ENCODE data around the gene EVI5. TPM values are rescaled to one million over a fixed set of nuclear protein-coding genes. Genes with fewer than 3 reads are reported as not detected.
"Not testable (repeated sequence)": the region's sequence is repeated elsewhere in the genome, so short reads cannot be mapped to it uniquely, and the experiment has no call there.

Gene EVI5
- total RNA-seq, 1 donor from 2014 or later, result 29.7 TPM

- no peak overlapping the region for H3K4me3 ChIP-seq
- peaks cover 0 to 4% of the 10 kb centered on the region in 2 donors for H3K36me3 ChIP-seq
- H3K27ac ChIP-seq, result no peak overlapping the region
- intact Hi-C loops (cut with DNase I), result no loop called here
- no peak for DNase-seq (ENCODE audit: extremely low spot score in 2 of 2)
- TF ChIP-seq CTCF (IDR thresholded peaks at IDR 0.05), result no peak
- TF ChIP-seq POLR2AphosphoS5 (IDR thresholded peaks at IDR 0.05; ENCODE audit: insufficient read depth in 1 of 2, low read depth in 1 of 2), result no peak
- no peak for TF ChIP-seq POLR2A (IDR thresholded peaks at IDR 0.05)
- H3K27me3 ChIP-seq, result no peaks in the 10 kb centered on the region
- no peaks in the 10 kb centered on the region for H3K4me1 ChIP-seq
- H3K9me3 ChIP-seq, result no peaks in the 10 kb centered on the region
These were observed 45.0 kb downstream of the EVI5 start for GRCh38 chr1:92739669-92740524.

DNA sequence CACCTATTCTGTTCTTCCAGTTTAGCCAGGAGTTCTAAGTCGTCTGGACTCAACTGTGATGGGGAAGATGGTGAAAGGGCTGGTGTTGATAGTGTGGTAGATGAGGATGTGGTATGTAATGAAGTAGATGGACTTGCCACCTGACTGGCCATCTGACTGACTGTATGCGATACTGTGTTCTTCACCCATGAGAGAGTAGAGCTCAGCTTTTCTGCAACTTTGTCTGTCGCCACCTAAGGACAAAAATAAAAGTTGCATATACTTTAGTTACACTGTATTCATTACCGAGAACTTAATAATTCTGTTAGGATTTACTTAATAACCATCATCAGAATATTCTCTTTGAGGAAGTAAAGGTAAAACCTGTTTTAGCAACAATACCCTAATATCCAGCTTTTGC lies 48.5 kb downstream of the EVI5 start:
- H3K4me3 ChIP-seq, result no peak overlapping the region
- no peak overlapping the region for H3K27ac ChIP-seq
- intact Hi-C loops (cut with DNase I), result no loop called here
- H3K36me3 ChIP-seq, result peaks cover 0 to 8% of the 10 kb centered on the region in 2 donors
- no peaks in the 10 kb centered on the region for H3K27me3 ChIP-seq
- no peak for TF ChIP-seq CTCF (IDR thresholded peaks at IDR 0.05)
- no peak for TF ChIP-seq POLR2A (IDR thresholded peaks at IDR 0.05)
- no peak for TF ChIP-seq POLR2AphosphoS5 (IDR thresholded peaks at IDR 0.05; ENCODE audit: insufficient read depth in 1 of 2, low read depth in 1 of 2)
- no peaks in the 10 kb centered on the region for H3K9me3 ChIP-seq
- DNase-seq (ENCODE audit: extremely low spot score in 2 of 2), result no peak
- H3K4me1 ChIP-seq, result no peaks in the 10 kb centered on the region

DNA sequence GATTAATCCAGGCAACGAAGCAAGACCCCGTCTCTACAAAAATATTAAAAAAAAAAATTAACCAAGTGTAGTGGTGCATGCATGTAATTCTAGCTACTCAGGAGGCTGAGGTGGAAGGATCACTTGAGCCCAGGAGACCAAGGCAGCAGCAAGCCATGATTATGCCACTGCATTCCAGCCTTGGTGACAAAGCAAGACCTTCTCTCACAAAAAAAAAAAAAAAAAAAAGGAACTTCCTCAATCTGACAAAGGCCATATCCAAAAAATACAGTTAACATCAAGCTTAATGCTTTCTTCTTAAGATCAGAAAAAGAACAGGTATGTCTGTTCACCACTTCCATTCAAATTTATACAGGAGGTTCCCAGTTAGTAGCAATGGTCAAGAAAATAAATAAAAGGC lies 54.4 kb downstream of the EVI5 start:
- Histone ChIP-seq H3K36me3 (peaks cover 0 to 8% of the 10 kb centered on the region in 2 donors), H3K27ac (no peak overlapping the region), H3K27me3 (no peaks in the 10 kb centered on the region), H3K9me3 (no peaks in the 10 kb centered on the region), H3K4me3 (no peak overlapping the region), H3K4me1 (no peaks in the 10 kb centered on the region)
- intact Hi-C loops (cut with DNase I), result no loop called here
- TF ChIP-seq POLR2A (IDR thresholded peaks at IDR 0.05) (no peak), CTCF (IDR thresholded peaks at IDR 0.05) (no peak), POLR2AphosphoS5 (IDR thresholded peaks at IDR 0.05; ENCODE audit: insufficient read depth in 1 of 2, low read depth in 1 of 2) (no peak)
- DNase-seq (ENCODE audit: extremely low spot score in 2 of 2), result no peak

GRCh38 chr1:92728697-92729096 lies 56.2 kb downstream of the EVI5 start:
- no peak for DNase-seq (ENCODE audit: extremely low spot score in 2 of 2)
- intact Hi-C loops (cut with DNase I), result no loop called here
- Histone ChIP-seq H3K36me3 (no peaks in the 10 kb centered on the region), H3K27ac (no peak overlapping the region), H3K27me3 (no peaks in the 10 kb centered on the region), H3K4me3 (no peak overlapping the region), H3K9me3 (no peaks in the 10 kb centered on the region), H3K4me1 (no peaks in the 10 kb centered on the region)
- no peak for TF ChIP-seq POLR2AphosphoS5 (IDR thresholded peaks at IDR 0.05; ENCODE audit: insufficient read depth in 1 of 2, low read depth in 1 of 2)
- TF ChIP-seq CTCF (IDR thresholded peaks at IDR 0.05), result no peak
- TF ChIP-seq POLR2A (IDR thresholded peaks at IDR 0.05), result no peak

DNA sequence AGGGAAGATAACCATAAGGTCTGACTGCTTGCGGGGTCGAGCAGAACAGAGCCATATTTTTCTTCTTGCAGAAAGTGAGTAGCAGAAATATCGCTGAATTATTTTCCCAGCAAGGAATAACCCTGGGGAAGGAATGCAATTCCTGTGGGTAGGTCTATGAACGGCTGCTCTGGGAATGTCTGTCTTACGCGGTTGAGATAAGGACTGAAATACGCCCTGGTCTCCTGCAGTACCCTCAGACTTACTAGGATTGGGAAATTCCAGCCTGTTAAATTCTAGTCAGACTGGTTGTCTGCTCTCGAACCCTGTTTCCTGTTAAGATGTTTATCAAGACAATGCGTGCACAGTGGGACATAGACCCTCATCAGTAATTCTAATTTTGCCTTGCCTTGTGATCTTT lies 61.2 kb downstream of the EVI5 start:
- H3K36me3 ChIP-seq; H3K9me3 ChIP-seq; H3K4me3 ChIP-seq; H3K4me1 ChIP-seq; intact Hi-C loops (cut with DNase I); DNase-seq (ENCODE audit: extremely low spot score in 2 of 2); H3K27me3 ChIP-seq; H3K27ac ChIP-seq: not testable (repeated sequence)
